GM04503 (cell line): ENCODE results near the gene GTF2F1.
"Not testable (repeated sequence)": the region's sequence is repeated elsewhere in the genome, so short reads cannot be mapped to it uniquely, and the experiment has no call there.

Experiments
- DNase-seq: peaks from one replicate; pipeline ENCODE4 v3.0.0-alpha.2; 2012; ENCODE audit warnings: low read depth

GTF2F1 gene

GRCh38 chr19:6417713-6418561, 25.0 kb upstream of the GTF2F1 start:
- no peak for DNase-seq

- no peak for DNase-seq
Observed at GRCh38 chr19:6416658-6417405, 23.9 kb upstream of the GTF2F1 start.

GRCh38 chr19:6415591-6416190, 22.7 kb upstream of the GTF2F1 start:
- no peak for DNase-seq

GRCh38 chr19:6414793-6415590, 22.0 kb upstream of the GTF2F1 start:
- no peak for DNase-seq

- DNase-seq: no peak
Observed at GRCh38 chr19:6413721-6414643, 21.0 kb upstream of the GTF2F1 start.

- DNase-seq: no peak
Observed at GRCh38 chr19:6413291-6413690, 20.3 kb upstream of the GTF2F1 start.

- no peak for DNase-seq
Observed at GRCh38 chr19:6412447-6413091, 19.6 kb upstream of the GTF2F1 start.

GRCh38 chr19:6412061-6412446, 19.1 kb upstream of the GTF2F1 start:
- DNase-seq: no peak

GRCh38 chr19:6409346-6409745, 16.4 kb upstream of the GTF2F1 start:
- DNase-seq: no peak

- no peak for DNase-seq
Observed at GRCh38 chr19:6406401-6406800, 13.4 kb upstream of the GTF2F1 start.

GRCh38 chr19:6402837-6403608, 10.1 kb upstream of the GTF2F1 start:
- DNase-seq: no peak

- DNase-seq: no peak
Observed at GRCh38 chr19:6402058-6402457, 9.1 kb upstream of the GTF2F1 start.

GRCh38 chr19:6400062-6400944, 7.3 kb upstream of the GTF2F1 start:
- not testable (repeated sequence) for DNase-seq

- no peak for DNase-seq
Observed at GRCh38 chr19:6396305-6396704, 3.3 kb upstream of the GTF2F1 start.

- no peak for DNase-seq
Observed at GRCh38 chr19:6394831-6395230, 1.9 kb upstream of the GTF2F1 start.

GRCh38 chr19:6393983-6394412, 1.0 kb upstream of the GTF2F1 start:
- no peak for DNase-seq

- DNase-seq: no peak
Observed at GRCh38 chr19:6392221-6393073, 517 bp downstream of the GTF2F1 start.

- no peak for DNase-seq
Observed at GRCh38 chr19:6387372-6387771, 5.6 kb downstream of the GTF2F1 start.
